NCI-H1092 (cell line): ENCODE data around the gene ZBTB7C.

Experiments
- DNase-seq: peaks from one replicate; lab custom pipeline; 2025; lab: John Stamatoyannopoulos, UW

ZBTB7C gene

DNA sequence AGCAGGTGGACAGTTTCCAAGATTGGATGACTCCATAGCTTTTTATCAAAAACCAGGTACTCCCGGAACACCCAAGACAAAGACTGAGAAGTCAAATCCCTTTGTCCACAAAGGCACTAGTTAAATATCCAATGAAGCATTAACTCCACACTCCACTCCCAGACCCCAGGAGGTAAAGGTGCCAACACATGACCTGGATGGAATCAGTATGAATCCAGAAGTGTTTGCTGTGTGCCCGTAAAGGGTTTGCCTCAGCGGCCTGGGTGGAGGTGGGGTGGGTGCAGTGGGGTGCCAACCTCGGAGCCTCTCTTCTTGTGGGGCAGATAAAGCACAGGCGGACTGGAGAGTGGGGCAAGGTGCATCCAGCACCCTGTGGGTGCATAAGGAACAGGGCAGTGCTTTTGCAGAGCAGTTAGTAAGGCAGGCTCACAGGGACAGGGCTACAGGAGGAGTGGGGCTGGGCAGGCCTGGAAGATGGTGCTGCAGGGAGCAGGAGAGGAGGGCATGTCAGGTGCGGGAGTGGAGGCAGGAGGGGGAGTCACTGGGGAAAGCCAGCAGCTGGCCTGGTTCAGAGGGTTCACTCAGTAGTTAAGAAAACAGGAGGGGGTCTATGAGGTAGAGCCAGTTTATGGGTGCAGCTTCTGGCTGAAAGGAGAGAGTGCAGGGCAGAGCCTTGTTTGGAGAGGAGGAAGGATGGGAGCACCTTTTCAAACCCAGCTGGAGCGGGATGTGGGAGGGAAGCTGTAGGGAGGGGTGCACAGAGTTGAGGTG, 270.3 kb downstream of the ZBTB7C start:
- peak; percentile 92 for DNase-seq

GRCh38 chr18:48138210-48138609, 271.0 kb downstream of the ZBTB7C start:
- no peak for DNase-seq

DNA sequence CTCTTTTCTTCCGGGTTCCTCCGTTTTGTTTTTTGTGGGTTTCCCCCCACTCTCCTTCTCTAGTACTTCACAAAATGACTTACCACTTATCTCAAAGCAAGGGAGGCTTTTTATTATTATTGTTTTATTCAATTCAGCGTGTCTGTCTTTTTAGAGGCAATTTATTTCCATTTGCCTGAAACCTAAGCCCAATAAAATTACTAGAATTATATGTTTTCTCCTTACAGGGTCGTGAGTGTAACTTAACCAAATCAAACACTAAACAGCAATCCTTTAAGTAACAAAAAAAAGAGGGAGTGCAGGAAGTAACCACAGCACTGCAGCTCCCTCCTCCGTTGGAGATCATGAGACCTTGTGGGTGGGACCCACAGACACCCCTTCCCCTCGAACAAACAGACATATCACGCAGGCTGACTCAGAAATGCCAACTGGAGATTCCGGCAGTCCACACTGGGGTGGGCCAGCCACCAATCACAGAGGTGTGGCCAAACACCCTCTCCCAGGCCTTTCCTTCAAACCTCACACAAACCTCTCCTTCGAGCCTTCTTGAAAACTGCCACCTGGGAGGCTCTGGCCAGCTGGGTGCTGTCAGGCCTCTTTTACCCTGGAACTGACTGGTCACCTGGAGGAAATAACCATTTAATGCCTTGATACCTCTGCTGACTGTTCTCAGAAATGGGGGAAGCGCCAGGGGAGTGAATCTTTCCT, 271.7 kb downstream of the ZBTB7C start:
- DNase-seq = no peak

DNA sequence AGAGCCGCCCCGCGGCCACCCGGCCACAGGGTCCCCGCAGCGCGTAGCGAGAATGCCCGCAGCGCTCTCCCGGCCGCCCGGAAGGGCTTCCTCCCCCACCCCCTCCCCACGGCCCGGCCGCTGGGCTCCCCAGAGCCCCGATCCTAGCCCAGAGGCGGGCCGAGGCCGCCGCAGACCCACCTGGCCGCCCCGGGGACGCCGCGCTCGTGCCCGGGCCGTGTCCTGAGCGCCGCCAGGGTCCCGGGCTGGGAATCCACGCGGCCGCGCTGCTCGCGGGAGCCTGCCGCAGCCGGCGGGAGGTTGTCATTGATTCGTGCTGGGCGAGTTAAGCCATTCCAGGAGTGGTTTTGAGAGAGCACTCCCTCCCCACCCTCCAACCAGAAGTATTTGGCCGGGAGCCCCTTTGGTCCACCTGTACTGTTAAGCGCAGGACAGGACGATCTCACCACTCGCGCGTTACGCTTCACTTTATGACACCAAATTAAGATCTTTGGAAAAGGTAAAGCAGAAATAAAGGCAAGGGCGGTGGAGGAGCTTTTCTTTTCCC, 272.3 kb downstream of the ZBTB7C start:
- no peak for DNase-seq

GRCh38 chr18:48136051-48136826, 272.9 kb downstream of the ZBTB7C start:
- peak; percentile 41 for DNase-seq

DNA sequence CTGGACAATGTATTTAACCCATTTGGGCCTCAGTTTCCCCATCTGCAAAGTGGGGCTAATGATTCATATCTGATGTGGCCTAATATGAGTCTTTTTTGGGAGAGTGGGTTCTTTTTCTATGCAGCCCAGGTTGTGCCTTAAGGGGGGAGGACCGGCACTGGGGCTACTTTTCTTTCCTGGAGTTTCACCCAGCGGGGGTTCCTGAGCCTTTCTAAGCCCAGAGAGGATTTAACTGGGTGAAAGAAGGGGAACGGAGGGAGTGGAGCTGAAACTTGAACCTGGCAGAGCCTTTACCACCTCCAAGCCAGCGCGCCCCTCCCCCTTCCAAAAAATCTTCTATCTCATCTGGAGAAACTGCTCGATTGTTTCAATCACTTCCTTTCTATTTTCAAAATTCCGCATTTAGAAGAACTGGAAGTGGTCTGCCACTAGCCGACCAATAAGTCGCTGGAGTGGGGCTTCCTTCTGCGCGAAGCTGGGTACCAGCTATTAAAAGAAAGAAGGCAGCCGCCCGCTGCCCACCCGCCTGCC, 273.7 kb downstream of the ZBTB7C start:
- DNase-seq = no peak

DNA sequence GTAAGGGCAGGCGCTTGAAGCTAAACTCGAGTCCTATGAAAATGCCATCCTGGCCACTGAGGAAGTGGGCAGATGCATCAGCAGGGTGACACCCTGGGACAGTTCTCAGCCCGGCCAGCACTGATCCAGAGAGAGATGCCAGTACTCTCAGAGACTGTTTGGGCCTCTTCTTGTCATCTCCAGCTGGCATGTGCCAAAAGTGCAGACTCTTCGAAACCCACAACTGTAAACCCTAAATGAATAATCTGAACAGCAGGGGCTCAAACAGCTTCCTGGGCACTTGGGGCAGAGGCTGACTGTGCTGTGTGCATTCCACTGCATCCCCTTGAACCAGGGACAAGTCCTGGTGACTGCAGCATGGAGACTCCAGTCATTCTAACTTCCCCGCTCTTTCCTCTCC, 274.6 kb downstream of the ZBTB7C start:
- no peak for DNase-seq

GRCh38 chr18:48133671-48134251, 275.4 kb downstream of the ZBTB7C start:
- peak; percentile 93 for DNase-seq

GRCh38 chr18:48132797-48133655, 276.2 kb downstream of the ZBTB7C start:
- no peak for DNase-seq

DNA sequence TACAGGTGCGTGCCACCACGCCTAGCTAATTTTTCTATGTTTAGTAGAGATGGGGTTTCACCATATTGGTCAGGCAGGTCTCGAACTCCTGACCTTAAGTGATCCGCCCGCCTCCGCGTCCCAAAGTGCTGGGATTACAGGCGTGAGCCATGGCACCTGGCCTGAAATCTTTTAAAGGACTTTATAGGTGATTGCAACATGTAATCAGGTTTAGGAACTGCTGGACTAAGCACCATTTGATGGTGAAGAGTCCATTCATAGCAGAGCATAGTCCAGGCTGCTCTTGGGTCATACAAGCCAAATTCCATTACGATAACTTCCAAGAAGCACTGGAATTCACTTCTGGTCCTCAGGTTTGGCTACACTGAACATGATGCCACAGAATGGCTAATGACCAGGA, 278.1 kb downstream of the ZBTB7C start:
- DNase-seq = no peak

- peak; percentile 49 for DNase-seq
These were observed 279.5 kb downstream of the ZBTB7C start for GRCh38 chr18:48129621-48130082.

DNA sequence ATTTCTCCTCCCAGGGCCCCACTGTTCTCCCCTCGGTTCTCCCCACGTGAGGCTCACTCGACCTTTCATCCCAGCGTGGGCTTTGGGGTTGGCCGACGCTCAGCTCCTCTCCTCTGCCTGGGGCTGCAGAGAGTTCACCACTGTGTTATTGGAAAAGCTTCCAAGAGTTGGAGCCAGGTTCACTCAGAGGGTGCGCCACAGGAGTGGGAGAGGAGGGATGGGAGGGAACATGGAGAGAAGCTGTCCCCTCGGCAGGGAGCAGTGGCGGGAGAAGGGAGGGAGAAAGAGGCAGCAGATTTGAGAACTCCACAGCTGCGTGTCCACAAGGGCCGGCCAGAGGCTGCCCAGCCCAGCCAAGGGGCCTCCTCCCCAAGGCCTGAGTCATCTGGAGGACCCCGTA, 281.6 kb downstream of the ZBTB7C start:
- DNase-seq = no peak

- DNase-seq = no peak
These were observed 282.9 kb downstream of the ZBTB7C start for GRCh38 chr18:48126240-48126639.

DNA sequence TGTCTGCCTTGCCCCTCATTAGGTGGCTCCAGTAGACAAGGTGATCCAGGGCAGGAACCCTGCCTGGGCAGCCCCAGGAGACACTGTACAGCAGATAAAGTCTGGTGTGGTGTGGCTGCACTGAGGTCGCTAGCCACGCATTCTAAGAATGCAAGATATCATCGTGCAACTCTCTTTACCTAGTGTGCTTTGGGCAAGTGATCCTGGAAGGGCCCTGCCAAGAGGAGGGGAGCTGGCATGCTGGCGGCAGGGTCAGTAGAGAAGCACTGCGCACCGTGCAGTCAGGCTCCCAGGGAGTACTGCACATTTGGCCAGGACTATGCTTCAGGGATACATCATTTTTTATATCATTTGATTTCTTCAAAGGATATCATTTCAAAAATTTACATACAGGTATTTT, 283.5 kb downstream of the ZBTB7C start:
- DNase-seq = no peak

DNA sequence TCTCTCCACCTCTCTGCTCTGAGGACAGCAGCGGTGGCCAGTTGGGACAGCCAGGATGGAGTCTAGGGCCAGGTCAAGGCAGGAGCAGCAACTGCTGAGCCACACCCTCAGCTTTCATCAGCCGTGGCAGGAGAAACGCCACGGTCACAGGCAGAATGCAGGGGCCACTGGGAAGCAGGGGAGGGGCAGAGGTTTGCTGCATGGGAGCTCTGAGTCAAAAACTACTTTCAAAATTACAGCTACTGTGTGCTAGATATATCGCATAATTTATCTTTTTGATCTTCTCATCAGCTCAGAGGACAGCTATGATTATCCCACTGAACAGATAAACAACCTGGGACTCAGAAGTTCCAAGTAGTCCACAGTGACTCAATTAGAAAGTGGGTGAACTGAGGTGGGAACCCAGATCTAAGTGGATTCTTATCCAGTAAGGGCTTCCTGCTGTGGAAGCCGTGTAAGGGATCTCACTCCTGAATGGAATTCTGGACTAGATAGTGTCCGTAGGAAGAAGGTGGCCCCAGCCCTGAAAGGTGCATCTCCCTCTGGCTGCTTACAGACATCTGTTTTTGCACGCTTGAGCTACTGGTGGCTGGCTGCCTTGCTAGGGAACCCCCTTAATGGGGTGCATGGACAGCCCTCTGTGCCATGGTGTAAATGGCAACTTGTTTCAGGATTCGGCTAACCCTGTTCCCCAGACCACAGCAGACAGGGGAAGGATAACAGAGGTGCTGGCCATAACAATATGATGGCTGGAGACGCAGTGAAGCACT, 284.1 kb downstream of the ZBTB7C start:
- DNase-seq = no peak

DNA sequence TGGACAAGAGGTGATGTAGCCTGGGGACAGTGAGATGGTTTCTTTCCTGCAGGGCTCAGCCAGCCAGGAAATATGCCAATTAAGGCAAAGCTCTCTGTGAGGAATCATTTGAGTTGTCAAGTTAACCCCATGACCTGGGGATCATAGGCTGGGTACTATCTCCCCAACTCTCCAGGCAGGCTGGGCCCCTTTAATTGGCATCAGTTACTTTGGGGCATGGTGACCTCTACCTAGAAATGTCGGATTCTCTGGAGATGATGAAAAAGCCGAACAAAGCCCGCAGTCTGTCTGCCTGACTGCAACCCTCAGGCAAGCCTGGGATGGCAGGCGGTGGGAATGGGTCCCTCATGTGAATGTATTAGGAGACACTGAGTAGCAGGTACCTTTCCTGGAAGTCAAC, 285.2 kb downstream of the ZBTB7C start:
- DNase-seq = no peak

DNA sequence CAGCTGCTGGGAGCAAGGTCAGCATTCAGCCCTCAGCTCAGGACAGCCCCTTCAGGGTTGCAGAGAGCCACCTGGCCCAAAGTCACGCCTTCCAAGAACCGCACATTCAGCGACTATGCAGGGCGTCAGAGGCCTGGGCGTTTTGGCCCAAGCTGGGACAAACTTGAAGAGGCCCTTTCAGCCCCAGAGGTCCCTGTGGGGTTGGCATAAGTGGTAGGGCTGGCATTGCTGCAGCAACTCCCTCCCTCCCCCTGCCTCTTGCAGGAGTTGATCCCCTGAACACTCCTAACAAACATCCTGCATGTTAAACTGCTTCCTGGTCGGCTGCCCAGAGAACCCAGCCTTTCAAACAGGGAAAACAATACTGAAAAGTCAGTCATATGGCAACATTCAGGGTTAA, 285.9 kb downstream of the ZBTB7C start:
- no peak for DNase-seq

GRCh38 chr18:48122816-48123215, 286.4 kb downstream of the ZBTB7C start:
- DNase-seq = no peak

- no peak for DNase-seq
These were observed 286.8 kb downstream of the ZBTB7C start for GRCh38 chr18:48122376-48122775.

DNA sequence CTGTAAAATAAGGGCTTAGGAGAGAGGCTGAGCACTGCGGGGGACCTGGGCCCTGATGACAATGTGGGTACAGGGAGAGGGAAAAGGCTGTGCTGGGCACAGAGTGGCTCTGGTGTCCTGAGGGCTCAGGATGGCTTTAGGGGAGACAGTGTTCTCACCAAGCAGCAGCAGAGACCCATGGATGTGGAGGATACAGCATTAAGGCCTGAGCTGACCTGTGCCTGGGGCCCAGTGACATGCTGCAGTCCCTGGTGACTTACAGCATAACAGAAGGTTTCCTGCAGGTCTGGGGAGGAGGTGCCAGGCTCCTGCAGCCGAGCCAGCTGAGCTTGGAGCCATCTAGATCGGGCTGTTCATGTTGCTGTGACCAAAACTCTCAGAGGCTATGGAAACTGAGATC, 287.4 kb downstream of the ZBTB7C start:
- no peak for DNase-seq
